GM19397 (cell line): ENCODE measurements around the gene FOLR1.
"Not testable (repeated sequence)": the region's sequence is repeated elsewhere in the genome, so short reads cannot be mapped to it uniquely, and the experiment has no call there.

Experiments used
- ATAC-seq: cut with Tn5 transposase; IDR thresholded peaks from one replicate; pipeline ENCODE4 v1.9.1; 2021; ENCODE audit warnings: mild to moderate bottlenecking, moderate library complexity; ENCODE audit not compliant: unreplicated experiment

Gene FOLR1

GRCh38 chr11:72180892-72181552 lies 10.9 kb upstream of the FOLR1 start:
- not testable (repeated sequence) for ATAC-seq

- not testable (repeated sequence) for ATAC-seq
These were observed 10.4 kb upstream of the FOLR1 start for GRCh38 chr11:72181553-72181958.

GRCh38 chr11:72188267-72188666 lies 3.7 kb upstream of the FOLR1 start:
- no peak for ATAC-seq

GRCh38 chr11:72189455-72190250 lies 2.3 kb upstream of the FOLR1 start:
- no peak for ATAC-seq

- ATAC-seq = no peak
These were observed 1.3 kb upstream of the FOLR1 start for GRCh38 chr11:72190631-72191071.

- ATAC-seq = no peak
These were observed 3.8 kb downstream of the FOLR1 start for GRCh38 chr11:72195518-72196270.

GRCh38 chr11:72201445-72201844 lies 9.5 kb downstream of the FOLR1 start:
- not testable (repeated sequence) for ATAC-seq

- ATAC-seq = no peak
These were observed 10.6 kb downstream of the FOLR1 start for GRCh38 chr11:72202571-72202970.

- ATAC-seq = no peak
These were observed 11.2 kb downstream of the FOLR1 start for GRCh38 chr11:72203163-72203562.

- ATAC-seq = no peak
These were observed 12.9 kb downstream of the FOLR1 start for GRCh38 chr11:72204886-72205285.

- ATAC-seq = not testable (repeated sequence)
These were observed 14.9 kb downstream of the FOLR1 start for GRCh38 chr11:72206794-72207193.

GRCh38 chr11:72208281-72208680 lies 16.3 kb downstream of the FOLR1 start:
- no peak for ATAC-seq

- ATAC-seq = no peak
These were observed 17.2 kb downstream of the FOLR1 start for GRCh38 chr11:72209101-72209500.

GRCh38 chr11:72216638-72217037 lies 24.7 kb downstream of the FOLR1 start, which contains the start of gene FOLR2:
FOLR2 (plus strand) TSS chr11:72216794; CDS start chr11:72218585, 1,791 bp downstream.
- no peak for ATAC-seq

GRCh38 chr11:72217841-72218240 lies 25.9 kb downstream of the FOLR1 start:
- ATAC-seq = no peak

- ATAC-seq = no peak
These were observed 26.4 kb downstream of the FOLR1 start for GRCh38 chr11:72218251-72218745.

- ATAC-seq = no peak
These were observed 28.9 kb downstream of the FOLR1 start for GRCh38 chr11:72220696-72221363.

- ATAC-seq = no peak
These were observed 29.6 kb downstream of the FOLR1 start for GRCh38 chr11:72221386-72222075.

GRCh38 chr11:72222106-72222891 lies 30.4 kb downstream of the FOLR1 start:
- no peak for ATAC-seq
